Left kidney (tissue), 2 donors: Measurements from ENCODE around the gene ANGPTL1. TPM values are rescaled to one million over a fixed set of nuclear protein-coding genes. Genes with fewer than 3 reads are reported as not detected.
"Not testable (repeated sequence)": the region's sequence is repeated elsewhere in the genome, so short reads cannot be mapped to it uniquely, and the experiment has no call there.

Experiments used
- DNase-seq: peaks from one replicate; pipeline ENCODE4 v3.0.0-alpha.2; 2013
- polyA plus RNA-seq: library from polyadenylated mRNA; unstranded; fragments of 120-200 nt; gene quantifications from one replicate; pipeline ENCODE4 v1.2.1, GENCODE V29; 2013; ENCODE audit not compliant: insufficient read length

Gene ANGPTL1
- polyA plus RNA-seq, 1 donor: 4.0 TPM

DNA sequence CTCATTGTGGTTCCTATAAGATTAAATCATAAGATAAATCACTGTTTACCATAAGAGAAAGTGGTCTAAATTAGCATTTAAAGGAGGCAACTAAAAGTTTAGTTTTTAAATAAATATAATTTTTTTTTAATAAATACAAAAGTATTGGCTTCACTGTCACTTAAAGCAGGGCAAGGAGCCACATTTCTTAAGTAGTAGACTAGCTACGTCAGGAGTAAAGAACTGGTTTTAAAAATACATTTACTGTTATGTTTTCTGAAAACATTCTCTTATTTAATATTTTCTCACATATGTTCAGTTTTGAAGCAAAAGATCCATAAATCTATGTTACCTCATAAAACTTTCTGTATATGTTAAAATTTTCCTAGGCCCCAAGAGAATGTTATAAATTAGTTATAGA, 2.2 kb downstream of the ANGPTL1 start:
- no peak for DNase-seq

DNA sequence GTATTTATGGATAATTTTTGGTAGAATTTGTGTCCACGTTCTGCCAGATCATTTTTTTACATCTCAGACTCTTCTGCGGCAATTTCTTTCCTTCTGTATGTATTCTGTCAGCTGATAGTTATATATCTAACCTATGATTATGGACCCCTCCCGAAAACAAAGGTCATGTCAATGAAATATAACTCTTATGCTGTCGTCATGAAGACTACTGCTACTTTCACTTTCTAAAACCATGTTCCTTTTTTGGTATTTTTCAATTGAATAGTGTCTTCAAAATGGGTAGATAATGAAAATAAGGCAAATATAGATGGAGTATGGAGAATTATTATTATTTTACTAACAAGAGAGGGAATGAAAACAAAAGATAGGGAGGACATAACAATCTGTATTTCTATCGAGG, 3.2 kb downstream of the ANGPTL1 start:
- DNase-seq: no peak

DNA sequence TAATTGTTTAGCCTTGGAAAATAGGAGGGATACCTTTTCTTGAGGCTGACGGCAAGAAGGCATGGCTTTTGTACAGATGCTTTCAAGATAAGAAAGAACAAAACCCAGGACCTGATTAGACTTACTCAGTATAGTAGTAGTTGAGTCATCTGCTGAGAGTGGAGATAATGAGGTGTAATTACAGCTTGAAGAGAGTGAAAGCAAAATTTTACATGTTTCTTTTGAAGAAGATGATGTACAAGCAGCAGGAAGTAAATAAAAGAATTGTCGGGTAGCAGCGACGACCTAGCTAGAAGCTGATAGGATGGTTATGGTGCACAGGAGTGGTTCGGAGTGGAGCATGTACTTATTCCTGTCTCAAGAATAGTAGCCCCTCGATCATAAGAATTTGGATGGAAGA, 6.6 kb downstream of the ANGPTL1 start:
- DNase-seq: no peak

DNA sequence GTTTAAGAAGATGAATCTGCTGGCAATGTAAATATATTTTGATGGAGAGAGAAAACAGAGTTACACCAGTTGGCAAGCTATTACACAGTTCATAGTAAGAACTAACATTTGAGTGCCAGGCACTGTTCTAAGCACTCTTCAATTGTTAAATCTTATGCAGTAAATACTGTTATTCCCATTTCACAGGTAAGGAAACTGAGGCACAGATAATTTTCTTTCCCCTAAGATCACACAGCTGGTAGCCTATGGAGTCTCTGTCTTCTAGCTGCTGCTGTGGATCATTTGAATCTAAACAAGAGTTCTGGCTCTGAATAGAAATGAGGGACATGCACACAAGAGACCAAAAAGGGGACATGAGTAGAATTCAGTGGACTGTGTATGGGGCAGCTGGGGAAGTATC, 8.0 kb downstream of the ANGPTL1 start:
- no peak for DNase-seq

DNA sequence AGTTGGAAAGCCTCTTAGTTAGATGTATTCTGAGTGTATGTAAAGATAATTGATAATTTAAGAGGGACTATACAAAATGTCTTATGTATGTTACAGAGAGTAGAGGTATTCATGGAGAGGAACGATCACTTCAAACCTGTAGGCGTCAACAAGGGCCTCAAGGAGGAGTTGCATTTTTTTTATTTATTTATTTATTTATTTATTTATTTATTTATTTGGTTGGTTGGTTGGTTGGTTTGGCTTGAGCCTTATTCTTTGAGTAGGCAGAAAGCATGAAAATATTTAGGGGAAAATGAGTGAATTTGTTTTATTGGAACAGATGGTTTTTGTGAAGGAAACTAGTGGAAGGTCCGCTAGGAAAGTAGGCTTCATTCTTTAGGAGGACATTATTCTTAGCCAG, 8.5 kb downstream of the ANGPTL1 start:
- DNase-seq: no peak

DNA sequence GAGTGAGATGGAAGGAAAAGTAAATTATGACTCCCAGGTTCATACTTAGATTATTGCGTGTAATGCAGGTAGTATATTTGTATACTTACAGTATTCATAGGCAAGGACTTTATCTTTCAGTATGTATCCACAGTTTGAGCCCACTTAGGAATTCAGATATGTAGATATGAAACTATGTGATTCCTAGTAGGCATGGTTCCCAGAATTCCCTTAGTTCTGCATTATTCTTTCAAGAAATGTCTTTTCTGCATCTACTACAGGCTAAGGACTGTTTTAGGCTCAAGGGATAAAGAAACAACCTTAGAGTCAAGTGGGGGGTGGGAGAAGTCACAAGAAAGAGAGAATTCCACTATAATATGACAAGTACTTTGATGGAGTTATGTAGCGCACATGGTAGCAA, 13.8 kb downstream of the ANGPTL1 start:
- no peak for DNase-seq

DNA sequence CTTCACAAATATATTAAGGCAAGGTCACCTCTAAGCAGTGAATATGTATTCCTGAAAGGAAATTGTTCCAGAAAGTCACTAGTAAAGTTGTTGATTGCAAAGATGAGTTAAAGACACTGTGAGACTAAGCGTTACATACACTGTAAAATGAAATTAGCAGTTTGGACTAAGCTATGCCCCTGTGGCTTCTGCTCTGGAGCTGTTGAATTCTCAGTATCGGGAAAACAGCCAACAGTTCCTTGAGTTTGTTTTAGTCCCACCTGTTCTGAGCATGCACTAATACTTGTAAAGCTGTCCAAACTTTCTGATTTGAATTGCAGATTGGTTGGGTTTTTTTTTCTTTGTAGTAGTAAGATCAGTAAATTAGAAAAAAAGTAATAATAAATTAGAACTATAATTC, 21.0 kb downstream of the ANGPTL1 start:
- no peak for DNase-seq

DNA sequence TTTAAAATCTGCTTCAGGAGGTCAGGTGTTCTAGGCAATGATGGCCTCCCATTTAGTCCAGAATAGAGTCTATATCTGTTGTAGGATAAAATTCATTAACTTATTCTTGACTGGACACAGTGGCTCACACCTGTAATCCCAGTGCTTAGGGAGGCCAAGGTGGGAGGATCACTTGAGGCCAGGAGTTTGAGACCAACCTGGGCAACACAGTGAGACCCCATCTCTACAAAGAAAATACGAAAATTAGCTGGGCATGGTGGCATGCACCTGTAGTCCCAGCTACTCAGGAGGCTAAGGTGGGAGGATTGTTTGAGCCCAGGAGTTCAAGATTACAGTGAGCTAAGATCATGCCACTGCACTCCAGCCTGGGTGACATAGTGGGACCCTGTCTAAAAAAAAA, 23.0 kb downstream of the ANGPTL1 start:
- not testable (repeated sequence) for DNase-seq

DNA sequence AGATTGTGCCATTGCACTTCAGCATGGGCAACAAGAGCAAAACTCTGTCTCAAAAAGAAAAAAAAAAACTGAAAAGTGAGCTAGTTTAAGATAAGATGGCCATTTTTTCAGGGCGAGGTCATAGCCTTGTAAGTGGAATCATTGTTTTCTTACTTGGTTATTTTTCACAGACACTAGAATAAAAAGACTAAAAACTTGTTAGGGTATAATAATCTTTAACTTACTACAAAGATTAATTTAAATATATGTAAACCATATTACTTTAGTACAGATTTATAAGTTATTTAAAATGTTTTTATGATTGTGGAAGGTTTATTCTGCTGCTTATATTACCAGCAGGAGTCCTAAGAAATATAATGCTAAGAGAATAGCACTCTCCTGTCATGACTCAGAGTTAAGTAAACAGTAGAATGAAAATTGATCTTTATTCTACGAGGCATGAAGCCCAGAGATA, 23.5 kb downstream of the ANGPTL1 start:
- DNase-seq: no peak

DNA sequence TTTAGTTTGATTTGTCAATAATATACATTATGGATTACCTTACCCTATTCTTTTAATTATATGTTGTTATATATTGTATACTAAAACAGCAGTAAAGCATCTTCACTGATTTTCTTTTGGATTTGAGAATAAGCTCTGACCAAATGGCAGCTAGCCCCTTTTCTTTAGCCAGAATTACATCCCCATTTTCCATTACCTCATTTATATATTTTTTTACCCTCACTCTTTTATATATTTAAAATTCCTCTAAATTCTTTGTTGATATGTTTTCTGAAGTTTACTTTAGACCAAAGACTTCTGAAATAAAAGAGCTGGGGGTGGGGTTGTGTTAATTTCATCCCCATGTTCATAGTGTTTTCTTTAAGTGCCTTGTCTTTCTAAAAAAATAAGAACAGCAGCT, 24.6 kb downstream of the ANGPTL1 start:
- no peak for DNase-seq

DNA sequence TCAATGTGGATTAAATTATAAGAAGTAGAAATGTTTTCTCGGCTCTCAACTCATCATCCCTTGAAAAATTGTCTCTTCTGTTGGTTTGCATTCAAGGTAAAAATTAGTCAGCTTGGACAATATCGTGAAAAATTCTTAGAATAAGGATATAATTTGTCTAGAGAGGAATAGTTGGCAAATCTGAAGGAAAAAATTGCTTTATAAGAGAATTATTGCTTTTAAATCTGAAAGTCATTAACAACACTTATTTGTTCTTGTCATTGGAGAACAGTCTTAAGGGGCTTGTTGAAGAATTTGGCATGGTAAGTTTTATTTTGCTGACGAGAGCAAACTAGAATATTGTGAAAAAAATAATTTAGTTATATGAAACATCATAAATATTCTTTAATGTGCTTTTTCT, 26.4 kb downstream of the ANGPTL1 start:
- no peak for DNase-seq

DNA sequence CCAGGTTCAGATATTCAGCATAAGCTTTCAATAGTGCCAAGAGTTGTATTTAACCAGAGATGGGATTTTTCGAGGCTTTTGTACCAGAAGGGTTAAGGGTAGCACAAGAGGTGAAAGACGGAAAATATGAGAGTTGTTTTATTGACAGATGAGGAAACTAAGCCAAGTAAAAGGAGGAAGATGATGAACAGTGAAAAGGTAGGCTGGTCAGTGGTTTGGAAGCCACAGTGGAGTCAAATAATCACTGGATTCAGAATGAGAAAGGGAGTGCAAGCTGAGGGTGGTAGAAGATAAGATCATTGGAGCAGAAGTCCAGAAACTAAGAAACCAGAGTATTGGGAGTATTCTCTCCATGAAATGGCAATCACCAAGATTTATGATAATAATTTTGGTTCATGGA, 45.7 kb downstream of the ANGPTL1 start:
- no peak for DNase-seq

DNA sequence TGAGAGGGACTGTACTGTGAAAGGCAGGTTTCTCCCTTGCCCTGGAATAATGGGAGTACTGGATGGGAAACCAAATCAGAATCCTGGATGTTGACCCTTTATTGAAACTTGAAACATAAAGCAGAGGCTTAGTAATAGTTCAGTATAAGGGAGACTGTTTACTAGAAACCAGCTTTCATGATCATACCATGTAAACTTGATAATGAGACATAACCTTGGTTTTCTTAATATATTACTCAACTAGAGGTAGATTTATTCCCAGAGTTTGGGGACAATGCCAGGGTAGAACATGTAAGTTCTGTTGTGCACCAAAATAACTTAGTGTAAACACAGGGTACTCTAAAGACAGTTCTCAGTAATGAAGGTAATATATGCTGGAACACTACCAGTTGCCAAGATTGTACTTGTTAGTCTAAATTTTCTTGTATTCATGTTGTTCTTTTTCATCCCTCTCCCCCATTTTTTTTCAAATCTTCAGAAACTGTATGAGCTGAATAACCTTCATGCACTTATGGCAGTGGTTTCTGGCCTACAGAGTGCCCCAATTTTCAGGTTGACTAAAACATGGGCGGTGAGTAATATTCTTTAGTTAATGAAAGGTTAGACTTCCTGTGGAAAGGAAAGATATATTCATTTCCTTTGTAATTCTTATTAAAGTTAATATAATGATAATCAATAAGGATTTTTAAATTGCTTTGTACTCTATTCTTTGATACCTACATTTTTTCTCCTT, 49.6 kb downstream of the ANGPTL1 start:
- DNase-seq: no peak

DNA sequence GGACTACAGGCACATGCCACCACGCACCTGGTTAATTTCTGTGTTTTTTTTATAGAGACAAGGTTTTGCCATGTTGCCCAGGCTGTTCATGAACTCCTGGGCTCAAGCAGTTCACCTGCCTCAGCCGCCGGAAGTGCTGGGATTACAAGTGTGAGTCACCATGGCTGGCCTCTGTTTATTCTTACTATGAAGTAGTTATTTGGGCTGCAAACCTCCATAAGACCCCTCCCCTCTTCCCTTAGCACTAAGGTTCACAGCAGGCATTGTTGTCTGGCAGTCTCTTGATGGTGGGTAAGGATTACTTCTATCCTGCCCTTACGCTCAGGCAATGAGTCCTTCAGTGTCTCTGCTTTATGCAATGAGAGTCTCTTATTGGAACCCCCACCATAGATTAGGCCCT, 51.8 kb downstream of the ANGPTL1 start:
- no peak for DNase-seq

DNA sequence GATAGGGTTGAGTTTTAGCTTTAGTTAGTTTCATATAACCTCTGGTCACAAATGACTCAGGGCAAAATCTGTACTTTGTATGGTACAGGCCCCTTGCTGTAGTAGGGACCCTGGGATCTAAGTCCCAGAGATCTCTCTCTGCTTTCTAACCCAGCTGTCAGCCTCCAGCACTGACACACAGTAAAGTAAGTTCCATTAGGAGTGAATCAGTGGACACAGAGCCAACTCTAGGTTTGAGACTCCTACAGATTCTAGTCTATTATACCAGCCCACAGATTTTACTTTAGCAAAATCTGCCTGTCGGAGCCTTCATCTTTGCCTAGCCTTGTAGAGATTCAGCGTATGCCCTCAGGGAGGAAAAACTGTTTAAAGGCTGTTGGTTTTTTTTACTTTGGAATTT, 52.5 kb downstream of the ANGPTL1 start:
- no peak for DNase-seq

DNA sequence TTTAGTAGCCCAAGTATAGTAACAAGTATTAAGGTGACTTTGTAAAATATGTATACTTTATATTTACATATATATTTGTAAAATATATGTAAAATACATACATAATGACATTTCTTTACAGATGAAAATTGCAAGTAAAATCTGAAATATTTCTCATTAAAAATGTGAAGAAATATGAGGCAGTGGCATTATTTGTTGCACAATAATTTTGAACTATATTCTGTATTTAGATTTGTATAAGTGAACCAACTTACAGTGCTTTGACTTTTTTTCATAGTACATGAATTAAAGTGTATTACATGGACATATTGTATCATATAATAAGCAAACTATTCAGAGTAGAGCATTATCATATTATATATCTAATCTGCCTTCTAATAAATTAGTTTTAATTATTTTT, 60.3 kb downstream of the ANGPTL1 start:
- DNase-seq: no peak

DNA sequence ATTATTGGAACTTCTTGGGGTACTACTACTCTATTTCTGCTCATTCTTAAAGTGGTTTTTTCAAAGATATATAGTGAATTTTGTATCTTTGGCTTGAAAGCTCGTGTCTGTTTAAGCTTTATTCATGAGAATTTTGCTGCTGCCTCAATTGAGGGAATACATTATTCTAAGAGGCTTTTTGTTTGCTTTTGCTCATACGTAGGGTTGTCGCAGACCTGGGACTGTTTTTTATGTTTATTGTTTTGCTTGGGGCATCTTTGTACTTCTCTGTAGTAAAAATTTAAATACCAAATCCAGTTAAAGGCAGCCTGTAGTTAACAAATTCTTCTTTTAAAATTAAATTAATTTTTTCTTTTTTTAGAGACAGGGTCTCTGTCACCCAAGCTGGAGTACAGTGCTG, 62.3 kb downstream of the ANGPTL1 start:
- no peak for DNase-seq

DNA sequence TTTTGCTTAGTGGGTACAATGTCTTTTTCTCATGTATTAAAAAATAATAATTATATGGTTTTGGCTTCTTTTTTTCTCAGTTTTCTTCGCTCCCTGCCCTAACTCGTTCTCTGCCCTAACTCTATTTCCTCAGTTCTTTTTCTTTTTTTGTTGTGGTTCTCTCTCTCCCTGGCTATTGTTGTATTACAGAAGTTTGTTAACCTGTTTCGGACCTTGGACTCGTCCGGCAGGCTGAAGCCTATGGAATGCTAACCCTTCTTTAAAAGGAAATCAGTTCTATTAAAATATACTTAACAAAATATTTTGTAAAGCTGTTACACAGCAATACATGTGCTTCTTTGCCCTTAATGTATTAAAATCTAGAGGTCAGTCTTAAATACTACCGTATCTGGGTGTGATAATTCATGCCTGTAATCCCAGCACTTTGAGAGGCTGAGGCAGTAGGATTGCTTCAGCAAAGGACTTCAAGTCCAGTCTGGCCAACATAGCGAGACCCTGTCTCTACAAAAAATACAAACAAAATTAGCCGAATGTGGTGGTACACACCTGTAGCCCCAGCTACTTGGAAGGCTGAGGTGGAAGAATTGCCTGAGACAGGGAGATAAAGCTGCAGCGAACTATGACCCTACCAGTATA, 64.1 kb downstream of the ANGPTL1 start:
- DNase-seq: no peak

DNA sequence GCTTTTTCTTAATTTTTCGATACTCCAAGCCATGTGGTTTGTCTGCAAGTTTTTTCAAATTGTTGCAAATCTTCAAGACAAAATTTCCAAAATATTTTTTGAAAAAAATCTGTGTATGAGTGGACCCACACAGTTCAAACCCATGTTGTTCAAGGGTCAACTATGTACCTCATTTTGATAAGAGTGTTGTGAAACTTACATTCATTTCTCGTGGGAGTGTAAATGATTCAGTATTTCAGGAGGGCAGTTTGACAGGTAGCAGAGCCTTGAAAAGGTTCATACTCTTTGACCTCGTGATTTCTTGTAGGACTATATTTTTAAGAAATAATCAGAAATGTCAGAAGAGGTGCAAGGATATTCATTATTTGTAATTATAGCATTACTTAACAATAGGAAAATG, 68.0 kb downstream of the ANGPTL1 start:
- DNase-seq: no peak

Other genes with a start within 250 kb of the ANGPTL1 start
- 42.2 TPM for gene RALGPS2, start 145.8 kb downstream of the ANGPTL1 start, polyA plus RNA-seq
- gene FAM20B, start 154.8 kb upstream of the ANGPTL1 start, polyA plus RNA-seq: 47.5 TPM
- gene TOR3A, start 211.0 kb upstream of the ANGPTL1 start, polyA plus RNA-seq: 25.3 TPM